Right lobe of liver (tissue), 6 donors: ENCODE measurements around the gene IL21R. TPM values are rescaled to one million over a fixed set of nuclear protein-coding genes. Genes with fewer than 3 reads are reported as not detected.

Experiments used
- ATAC-seq, 4 donors: fragments of 200-7000 bp; cut with Tn5 transposase; one replicate each; pipeline ENCODE4 v1.9.1; 2020; ENCODE audit warnings: mild to moderate bottlenecking in 4 of 4, moderate library complexity in 4 of 4
- DNase-seq, 3 donors: peaks; one replicate each; pipeline ENCODE4 v3.0.0-alpha.2; 2020
- H3K27ac ChIP-seq, 3 donors: fragments of 200-600 bp; one replicate each; pipeline ENCODE4 v1.8.0; 2022
- H3K27me3 ChIP-seq, 2 donors: fragments of 200-600 bp; one replicate each; pipeline ENCODE4 v1.8.0; 2022
- H3K36me3 ChIP-seq, 4 donors: fragments of 200-600 bp; sonication (generic) in 1 of 4; one replicate each; pipeline versions ENCODE4 v1.5.1 to v1.8.0; 2017 to 2022; ENCODE audit warnings: control low read depth in 1 of 4
- H3K4me1 ChIP-seq, 4 donors: fragments of 200-600 bp; sonication (generic) in 1 of 4; one replicate each; pipeline versions ENCODE4 v1.5.1 to v1.8.0; 2017 to 2022; ENCODE audit warnings: control low read depth in 1 of 4
- H3K4me3 ChIP-seq, 3 donors: fragments of 200-600 bp; one replicate each; pipeline ENCODE4 v1.8.0; 2022
- H3K9me3 ChIP-seq, 4 donors: fragments of 200-600 bp; sonication (generic) in 1 of 4; one replicate each; pipeline versions ENCODE4 v1.5.1 to v1.8.0; 2017 to 2022; ENCODE audit warnings: control low read depth in 1 of 4
- POLR2A ChIP-seq: fragments of 450-650 bp; IDR thresholded peaks from one replicate; pipeline ENCODE4 v1.6.1; 2017; ENCODE audit warnings: antibody characterized with exemption, mild to moderate bottlenecking
- WGBS: methylation state at CpG from one replicate; pipeline ENCODE4 v1.1.6; 2018; ENCODE audit warnings: low coverage, low lambda C conversion rate; ENCODE audit not compliant: insufficient coverage; ENCODE audit errors: missing lambda C conversion rate; 5-methylcytosine and 5-hydroxymethylcytosine counted together
- intact Hi-C, 2 donors: fragments of 100-400 bp; cut with DNase I; formaldehyde crosslinking; loops; one replicate each; pipeline versions ENCODE4 v1.11.2 to v1.14.1; 2022
- total RNA-seq, 6 experiments: library from RNA; depleted of rRNA in 2 of 6; stranded (reverse); fragments of >200 nt in 2 of 6; fragmentation: NEBNext Ultra II Directional in 3 of 6; extraction: Animal tissue kit (Norgen Biotek cat#: 25700) in 3 of 6; gene quantifications; one replicate each; pipeline versions ENCODE4 v1.1.0 to v1.2.4, GENCODE V29; 2016 to 2023
- TF ChIP-seq, protein P1 (sequence below), 4 donors: fragments of 200-600 bp in 3 of 4; fragments of 450-650 bp in 1 of 4; IDR thresholded peaks; one replicate each; pipeline versions ENCODE4 v1.5.1 to v1.8.0; 2016 to 2022; ENCODE audit warnings: antibody characterized with exemption in 4 of 4, mild to moderate bottlenecking in 2 of 4
- donor health status: DM: no; HTN: yes; CAD: no.
- donor health status: DM: no; HTN: no; CAD: no.
- donor health status: DM: no; HTN: no; CAD: no.
- donor health status: DM: no; HTN: yes; CAD: no.
- donor health status: DM: no; HTN: yes; CAD: no.

IL21R gene
- total RNA-seq, 6 experiments from 2014 or later = 0.09 to 1.3 (median 0.31) TPM

DNA sequence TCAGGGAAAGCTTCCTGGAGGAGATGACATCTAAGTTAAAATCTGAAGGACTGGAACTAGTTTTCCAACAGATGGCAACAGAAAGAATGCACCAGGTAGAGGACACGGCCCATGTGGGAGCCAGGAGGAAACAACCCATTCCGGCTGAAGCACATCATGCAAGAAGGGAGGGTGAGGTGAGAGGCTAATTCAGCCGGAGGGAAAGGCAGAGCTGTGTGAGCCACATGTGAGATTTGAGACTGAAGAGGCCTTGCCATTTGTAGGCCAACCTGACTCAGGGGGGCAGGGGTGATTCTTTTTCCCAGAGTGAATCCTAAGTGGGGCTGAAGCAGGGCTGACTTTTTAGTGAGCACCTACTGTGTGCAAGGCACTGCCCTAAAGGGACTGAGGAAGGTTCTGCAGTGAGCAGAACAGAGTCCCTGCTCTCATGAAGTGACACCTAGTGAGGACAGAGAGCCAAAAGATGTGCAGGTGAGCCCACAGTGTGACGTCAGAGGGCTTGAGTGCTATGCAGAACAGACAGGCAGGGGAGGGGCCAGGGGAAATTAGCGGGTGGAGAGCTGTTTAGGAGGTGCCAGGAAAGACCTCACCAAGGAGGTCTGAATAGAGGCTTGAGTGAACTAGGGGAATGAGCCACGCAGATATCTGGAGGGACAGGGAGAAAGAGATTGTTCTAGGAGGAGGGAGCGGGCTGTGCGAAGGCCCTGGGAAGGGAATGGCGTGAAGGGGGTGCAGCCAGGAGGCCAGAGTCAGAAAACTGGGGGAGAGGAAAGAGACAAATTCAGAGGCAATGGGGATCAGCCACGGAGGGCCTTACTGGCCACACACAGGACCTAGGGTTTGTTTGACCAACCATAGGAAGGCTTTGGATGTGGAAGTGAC lies 19.8 kb upstream of the IL21R start:
- no peak overlapping the region for H3K4me3 ChIP-seq
- no peak for TF ChIP-seq POLR2A
- TF ChIP-seq, protein P1, sequence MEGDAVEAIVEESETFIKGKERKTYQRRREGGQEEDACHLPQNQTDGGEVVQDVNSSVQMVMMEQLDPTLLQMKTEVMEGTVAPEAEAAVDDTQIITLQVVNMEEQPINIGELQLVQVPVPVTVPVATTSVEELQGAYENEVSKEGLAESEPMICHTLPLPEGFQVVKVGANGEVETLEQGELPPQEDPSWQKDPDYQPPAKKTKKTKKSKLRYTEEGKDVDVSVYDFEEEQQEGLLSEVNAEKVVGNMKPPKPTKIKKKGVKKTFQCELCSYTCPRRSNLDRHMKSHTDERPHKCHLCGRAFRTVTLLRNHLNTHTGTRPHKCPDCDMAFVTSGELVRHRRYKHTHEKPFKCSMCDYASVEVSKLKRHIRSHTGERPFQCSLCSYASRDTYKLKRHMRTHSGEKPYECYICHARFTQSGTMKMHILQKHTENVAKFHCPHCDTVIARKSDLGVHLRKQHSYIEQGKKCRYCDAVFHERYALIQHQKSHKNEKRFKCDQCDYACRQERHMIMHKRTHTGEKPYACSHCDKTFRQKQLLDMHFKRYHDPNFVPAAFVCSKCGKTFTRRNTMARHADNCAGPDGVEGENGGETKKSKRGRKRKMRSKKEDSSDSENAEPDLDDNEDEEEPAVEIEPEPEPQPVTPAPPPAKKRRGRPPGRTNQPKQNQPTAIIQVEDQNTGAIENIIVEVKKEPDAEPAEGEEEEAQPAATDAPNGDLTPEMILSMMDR (IDR thresholded peaks at IDR 0.05) = no peak
- ATAC-seq (no peak), DNase-seq (no peak)
- no peaks in the 10 kb centered on the region for H3K27me3 ChIP-seq
- no peaks in the 10 kb centered on the region for H3K36me3 ChIP-seq
- no peaks in the 10 kb centered on the region for H3K4me1 ChIP-seq
- no peak overlapping the region for H3K27ac ChIP-seq
- H3K9me3 ChIP-seq = no peaks in the 10 kb centered on the region
- WGBS = 62% methylated on average over 8 of the region's 10 CpGs
- intact Hi-C loops = no loop called here

- Histone ChIP-seq H3K36me3 (no peaks in the 10 kb centered on the region), H3K4me3 (no peak overlapping the region), H3K27ac (no peak overlapping the region), H3K9me3 (no peaks in the 10 kb centered on the region), H3K4me1 (no peaks in the 10 kb centered on the region), H3K27me3 (no peaks in the 10 kb centered on the region)
- TF ChIP-seq, protein P1 (IDR thresholded peaks at IDR 0.05) = no peak
- intact Hi-C loops = no loop called here
- ATAC-seq (peak; percentile 54 to 81 (median 64)), DNase-seq (peak in 1 of 3 donors; percentile 49)
- WGBS = 53% methylated on average over 6 of the region's 15 CpGs
These were observed 18.3 kb upstream of the IL21R start for GRCh38 chr16:27383556-27384243.

DNA sequence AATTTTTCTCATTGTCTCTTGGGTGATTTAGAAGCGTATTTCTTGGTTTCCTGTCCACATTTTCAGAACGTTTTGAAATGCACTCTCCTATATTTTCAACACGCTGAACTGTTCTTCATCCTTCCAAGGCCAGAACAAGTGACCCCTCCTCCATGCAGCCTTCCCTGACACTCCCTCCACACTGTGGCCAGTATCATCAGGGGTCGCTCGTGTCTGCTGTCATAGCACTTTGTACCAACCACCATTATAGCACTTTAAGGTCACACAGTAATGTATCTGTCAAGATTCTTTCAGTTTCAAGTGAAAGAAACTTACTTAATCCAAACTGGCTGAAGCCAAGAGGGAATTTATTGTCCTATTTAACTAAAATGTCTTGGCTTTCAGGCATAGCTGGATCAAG lies 17.5 kb upstream of the IL21R start:
- TF ChIP-seq, protein P1 (IDR thresholded peaks at IDR 0.05) = no peak
- TF ChIP-seq POLR2A = no peak
- Histone ChIP-seq H3K27ac (no peak overlapping the region), H3K27me3 (no peaks in the 10 kb centered on the region), H3K4me3 (no peak overlapping the region), H3K9me3 (no peaks in the 10 kb centered on the region), H3K4me1 (no peaks in the 10 kb centered on the region), H3K36me3 (no peaks in the 10 kb centered on the region)
- DNase-seq (no peak), ATAC-seq (no peak)
- intact Hi-C loops = no loop called here
- 51% methylated on average over 5 of the region's 5 CpGs for WGBS

- intact Hi-C loops = no loop called here
- Histone ChIP-seq H3K27me3 (no peaks in the 10 kb centered on the region), H3K4me1 (no peaks in the 10 kb centered on the region), H3K9me3 (no peaks in the 10 kb centered on the region), H3K27ac (no peak overlapping the region), H3K36me3 (no peaks in the 10 kb centered on the region), H3K4me3 (no peak overlapping the region)
- ATAC-seq = no peak
- WGBS = 76% methylated on average over 5 of the region's 7 CpGs
- no peak for TF ChIP-seq POLR2A
- TF ChIP-seq, protein P1 (IDR thresholded peaks at IDR 0.05) = no peak
- DNase-seq = no peak
These were observed 16.6 kb upstream of the IL21R start for GRCh38 chr16:27385398-27385797.
